Fibroblast of gingiva (primary cell): ENCODE results near the gene SPINT1.
"Not testable (repeated sequence)": the region's sequence is repeated elsewhere in the genome, so short reads cannot be mapped to it uniquely, and the experiment has no call there.

Experiments used
- DNase-seq: peaks from one replicate; pipeline ENCODE4 v3.0.0-alpha.2; 2011; ENCODE audit warnings: low read depth

Gene SPINT1

DNA sequence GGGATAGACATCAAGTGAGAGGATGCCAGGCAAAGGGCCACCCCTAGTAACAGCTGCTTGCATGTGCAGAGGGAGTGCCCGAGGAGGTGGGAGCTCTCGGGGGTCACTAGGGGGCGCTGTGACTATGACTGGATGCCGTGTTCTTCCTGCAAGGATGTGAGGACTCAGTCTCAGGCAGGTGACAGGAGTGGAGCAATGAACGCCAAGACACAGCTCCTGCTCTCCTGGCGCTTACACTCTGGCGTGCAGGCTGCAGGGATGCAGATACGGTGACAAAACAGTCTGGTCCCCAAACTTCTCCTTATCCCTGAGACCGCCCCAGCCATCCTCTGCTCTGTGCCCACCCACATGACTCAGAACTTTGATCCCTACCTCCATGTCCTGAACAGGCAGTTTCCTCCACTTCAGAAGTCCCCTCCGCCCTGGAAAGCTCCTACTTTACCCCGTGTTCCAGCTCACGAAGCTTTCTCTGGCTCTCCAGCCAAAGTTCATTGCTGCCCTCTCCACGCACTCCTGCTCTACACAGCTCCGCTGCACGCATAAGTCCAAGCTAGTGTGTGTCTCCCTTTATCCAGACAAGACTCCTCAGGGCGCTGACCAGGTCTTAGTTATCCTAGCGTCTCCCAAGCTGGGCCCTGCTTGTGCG lies 15.5 kb downstream of the SPINT1 start:
- DNase-seq: peak; percentile 48

DNA sequence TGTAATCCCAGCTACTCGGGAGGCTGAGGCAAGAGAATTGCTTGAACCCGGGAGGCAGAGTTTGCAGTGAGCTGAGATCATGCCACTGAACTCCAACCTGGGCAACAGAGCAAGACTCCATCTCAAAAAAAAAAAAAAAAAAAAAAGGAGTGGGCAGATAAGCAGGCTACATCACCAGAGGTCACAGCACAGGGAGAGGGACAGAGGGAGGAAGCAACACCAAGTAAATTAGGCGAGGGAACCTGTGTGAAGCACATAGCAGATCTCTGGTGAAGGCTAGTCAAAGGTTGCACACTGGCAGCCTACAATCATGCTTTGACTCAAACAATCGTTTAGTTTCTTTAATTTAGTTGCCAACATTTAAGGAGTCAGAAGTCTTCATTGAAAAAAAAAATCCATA lies 17.3 kb downstream of the SPINT1 start:
- not testable (repeated sequence) for DNase-seq

DNA sequence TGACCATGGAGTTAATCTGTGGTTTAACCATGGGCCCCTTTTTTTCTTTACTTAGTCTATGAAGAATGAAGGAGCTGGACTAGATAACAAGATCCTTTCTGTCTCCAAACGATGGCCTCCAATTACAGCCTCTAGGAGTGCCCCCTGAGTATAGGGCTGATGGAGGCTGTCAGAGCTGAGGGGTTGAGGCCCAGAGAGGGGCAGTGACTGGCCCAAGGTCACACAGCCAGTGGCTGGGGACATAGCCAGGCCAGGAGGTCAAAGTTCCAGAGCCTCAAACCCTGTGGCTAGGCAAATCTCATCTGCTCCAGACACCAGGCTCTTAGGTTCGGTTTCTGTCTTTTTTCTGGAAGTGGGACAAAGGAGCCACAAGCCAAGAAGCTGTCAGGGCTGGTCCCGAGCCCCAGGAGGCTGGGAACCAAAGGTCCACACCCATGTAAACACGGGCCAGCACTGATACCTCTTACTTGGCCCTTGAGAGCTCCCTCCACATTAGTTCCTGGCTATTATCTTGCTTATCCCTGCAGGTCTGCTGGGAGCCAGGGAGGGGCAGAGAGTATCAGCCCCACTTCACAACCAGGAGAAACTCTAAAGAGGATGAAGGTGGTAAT lies 19.9 kb downstream of the SPINT1 start:
- no peak for DNase-seq

DNA sequence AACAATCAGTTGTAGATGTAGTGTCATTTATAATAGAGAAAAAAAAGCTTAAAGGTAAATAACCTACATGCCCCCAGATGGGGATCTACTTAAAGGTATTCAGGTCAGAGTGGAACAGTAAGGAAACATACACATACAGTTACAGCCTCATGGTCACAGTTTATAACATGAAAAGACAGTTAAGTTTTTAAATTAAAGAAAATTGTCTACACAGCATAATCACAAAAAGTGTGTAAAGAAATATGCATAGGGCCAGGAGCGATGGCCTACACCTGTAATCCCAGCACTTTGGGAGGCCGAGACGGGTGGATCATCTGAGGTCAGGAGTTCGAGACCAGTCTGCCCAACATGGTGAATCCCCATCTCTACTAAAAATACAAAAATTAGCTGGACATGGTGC lies 23.4 kb downstream of the SPINT1 start:
- no peak for DNase-seq

DNA sequence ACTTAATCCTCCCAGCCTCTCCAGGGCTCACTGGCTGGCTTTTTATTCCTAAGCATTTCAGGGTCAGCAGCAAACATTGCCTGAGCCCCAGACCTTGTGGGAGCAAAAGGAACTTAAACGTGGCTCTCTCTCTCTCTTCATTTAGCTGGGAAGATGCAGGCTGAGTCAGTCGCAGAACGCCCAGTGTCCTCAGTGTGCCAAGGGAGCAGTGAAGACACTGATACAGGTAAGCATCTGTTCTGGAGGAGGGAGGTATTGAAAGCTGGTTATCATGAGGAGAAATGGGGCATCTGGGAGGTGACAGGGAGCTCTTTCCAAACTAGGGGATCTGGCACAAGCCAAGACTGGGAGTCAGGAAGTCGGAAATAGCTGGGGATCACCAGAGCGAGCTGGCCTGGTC lies 25.8 kb downstream of the SPINT1 start:
- no peak for DNase-seq

DNA sequence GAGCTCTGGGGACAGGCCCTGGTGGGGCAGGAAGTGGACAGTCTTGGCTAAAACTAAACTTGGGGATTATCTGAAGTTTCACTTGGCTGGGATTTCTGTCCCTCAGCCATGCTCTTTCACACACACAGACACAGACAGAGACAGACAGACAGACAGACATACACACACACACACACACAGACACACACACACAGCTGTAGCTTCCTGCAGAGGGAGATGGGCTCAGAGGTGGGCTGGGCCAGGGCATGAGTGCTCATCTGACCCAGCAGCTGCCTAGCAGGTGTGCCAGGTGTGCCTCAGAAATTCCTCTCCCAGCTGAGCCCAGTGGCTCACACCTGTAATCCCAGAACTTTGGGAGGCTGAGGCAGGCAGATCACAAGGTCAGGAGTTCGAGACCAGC lies 26.9 kb downstream of the SPINT1 start:
- DNase-seq: no peak

DNA sequence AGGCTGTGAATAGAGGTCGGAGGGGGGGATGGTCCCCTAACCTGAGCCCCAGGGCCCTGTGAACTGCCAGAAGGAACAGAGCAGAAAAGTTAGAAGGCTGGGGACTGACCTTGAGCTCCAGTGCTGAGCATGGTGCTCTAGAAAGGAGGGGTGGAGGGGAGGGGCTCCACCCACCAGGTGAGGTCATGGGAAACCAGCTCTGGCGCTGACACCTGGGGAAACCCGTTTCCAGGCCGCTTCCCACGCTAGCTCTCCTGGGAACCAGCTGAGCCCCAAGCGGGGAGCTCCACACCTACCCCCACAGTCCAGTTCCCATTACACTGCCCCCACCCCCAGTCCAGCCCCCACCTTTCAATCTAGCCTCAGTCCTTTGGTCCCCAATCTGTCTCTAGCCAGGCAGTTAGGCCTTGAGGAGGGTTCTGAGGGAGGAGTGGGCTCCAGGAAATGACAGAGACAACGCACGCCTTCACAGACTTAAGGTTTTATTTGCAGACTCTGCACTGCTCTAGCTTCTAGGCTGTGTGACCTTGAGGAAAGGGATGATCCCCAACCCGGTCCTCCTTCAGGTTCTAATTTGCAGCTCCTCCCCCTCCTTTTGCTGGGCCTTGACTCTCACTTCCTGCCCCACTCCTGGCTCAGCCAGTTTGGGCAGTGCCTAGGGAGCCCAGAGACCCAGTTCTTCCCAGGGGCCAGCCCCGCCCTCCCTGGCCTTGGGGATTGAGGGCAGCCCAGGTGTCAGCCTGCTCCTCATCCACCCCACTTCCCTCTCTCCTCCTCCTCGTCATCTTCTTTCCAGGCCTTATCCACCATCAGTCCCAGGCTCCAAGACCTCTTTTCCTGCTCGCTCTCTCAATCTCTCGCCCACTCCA lies 28.1 kb downstream of the SPINT1 start:
- DNase-seq: no peak

DNA sequence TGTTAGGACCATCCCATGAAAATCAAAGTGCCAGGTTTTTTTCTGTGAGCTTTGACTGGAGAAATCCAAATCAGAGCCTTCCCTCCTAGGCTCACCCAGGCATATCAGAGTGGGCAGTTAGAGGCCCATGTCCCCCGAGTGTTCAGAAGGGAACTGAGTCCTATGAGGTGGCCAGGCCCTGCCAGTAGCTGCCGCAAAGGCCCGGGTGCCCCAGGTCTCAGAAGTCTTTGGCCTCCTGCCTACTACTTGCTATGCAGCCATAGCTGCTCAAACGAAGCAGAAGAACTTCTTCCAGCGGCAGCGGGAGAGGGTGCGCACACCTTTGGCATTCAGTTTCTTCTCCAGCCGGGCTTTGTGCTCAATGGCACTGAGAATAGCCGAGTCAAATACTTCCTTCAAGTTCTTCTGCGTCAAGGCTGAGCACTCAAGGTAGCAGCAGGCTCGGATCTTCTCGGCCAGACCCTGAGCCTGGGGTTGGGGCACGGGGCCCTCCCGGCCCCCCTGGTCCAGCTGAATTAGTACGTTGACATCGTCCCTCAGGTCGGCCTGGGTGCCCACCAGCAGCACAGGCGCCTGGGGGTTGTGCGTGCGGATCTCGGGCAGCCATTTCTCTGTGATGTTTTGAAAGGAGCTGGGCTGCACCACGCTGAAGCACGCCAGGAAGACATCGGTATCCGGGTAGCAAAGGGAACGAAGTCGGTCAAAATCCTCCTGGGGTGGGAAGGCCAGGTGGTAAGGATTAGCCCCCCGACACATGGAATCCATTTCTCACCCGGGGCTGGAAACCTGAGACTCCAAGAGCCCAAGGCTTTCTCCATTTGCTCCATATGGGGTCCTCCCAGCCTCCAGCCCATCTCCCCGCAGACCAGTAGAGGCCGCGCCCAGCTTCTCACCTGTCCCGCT lies 29.2 kb downstream of the SPINT1 start:
- no peak for DNase-seq

DNA sequence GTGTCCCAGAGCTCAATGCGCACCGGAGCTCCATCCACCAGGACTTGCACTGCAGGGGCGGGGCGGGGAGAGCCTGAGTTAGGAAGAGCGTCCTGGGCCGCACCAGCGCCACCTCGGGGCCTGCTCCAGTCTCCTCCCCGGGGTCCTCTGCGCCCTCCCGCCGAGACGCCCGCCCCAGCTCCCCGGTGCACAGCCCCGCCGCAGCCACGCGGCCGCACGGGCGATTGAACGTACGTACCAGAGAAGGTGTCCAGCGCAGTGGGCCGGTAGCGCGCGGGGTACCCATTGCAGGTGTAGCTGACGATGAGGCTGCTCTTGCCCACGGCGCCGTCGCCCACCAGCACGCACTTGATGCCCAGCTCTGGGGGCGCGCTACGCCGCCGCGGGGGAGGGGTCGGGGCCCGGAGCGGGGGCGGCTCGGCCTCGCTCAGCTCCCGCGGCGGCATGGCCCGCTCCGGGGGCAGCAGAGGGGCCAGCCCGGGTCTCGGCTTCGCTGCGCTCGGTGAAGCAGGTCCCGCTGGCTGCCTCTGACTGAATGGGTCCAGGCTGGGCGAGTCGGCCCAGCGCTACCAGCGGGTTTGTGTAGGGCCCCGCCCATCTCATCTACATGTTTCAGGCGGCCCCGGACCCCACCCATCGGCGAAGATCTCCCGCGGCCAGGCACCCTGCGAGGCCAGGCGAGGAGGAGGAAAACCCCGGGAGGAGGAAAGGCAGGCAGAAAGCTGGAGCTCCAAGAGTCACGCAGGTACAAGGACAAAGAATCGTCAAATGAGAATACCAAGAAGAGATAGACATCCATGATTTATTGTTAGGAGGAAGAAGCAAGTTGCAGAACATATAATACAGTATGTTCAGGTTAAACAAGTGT lies 30.1 kb downstream of the SPINT1 start, which contains the start of gene RHOV:
TSS of gene RHOV (minus strand) at position 541 of the 868 bp plus-strand sequence. CDS start at position 446, 95 bp downstream.
- DNase-seq: peak; percentile 12

DNA sequence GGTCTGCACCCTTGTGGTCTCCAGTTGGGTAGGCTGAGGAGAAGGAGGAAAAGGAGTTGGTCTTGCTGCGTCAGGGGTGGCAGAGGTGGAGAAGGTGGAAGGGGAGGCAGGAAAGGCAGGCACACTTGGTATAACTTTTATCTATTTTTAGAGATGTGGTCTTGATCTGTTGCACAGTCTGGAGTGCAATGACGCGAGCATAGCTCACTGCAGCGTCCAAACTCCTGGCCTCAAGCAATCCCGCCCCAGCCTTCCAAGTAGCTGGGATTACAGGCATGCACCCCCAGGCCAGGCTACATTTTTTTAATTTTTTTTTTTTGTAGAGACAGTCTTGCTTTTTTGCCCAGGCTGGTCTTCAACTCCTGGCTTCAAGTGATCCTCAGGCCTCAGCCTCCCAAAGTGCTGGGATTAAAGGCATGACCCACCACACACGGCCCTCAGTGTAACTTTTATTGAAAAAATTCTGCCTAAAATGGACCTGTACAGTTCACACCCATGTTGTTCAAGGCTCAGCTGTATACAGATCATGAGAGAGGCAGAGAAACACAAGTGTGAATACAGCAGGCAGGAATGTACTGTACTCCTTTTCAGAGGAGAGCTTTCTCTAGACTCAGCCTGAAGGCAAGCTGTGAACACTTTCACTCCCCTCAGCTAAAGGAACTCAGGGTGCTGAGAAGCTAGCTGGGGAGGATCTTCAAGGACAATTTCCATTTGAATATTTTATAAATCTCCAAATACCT lies 32.3 kb downstream of the SPINT1 start:
- no peak for DNase-seq

DNA sequence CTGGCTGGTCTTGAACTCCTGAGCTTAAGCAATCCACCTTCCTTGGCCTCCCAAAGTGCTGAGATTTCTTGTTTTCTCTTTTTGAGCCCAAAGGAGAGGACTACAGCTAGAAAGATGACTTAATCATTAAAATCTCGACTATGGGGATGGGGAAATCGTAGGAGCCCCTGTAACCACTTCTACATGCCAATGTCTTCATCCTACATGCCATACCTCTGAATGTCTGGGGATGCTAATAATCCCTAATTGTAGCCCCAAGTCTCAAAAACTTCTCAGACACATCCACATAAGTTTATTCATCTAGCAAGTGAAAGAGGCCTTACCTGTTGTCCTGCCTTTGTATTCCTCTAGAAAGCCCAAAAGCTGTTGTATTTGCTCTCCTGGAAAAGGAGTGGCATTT lies 33.8 kb downstream of the SPINT1 start:
- no peak for DNase-seq

DNA sequence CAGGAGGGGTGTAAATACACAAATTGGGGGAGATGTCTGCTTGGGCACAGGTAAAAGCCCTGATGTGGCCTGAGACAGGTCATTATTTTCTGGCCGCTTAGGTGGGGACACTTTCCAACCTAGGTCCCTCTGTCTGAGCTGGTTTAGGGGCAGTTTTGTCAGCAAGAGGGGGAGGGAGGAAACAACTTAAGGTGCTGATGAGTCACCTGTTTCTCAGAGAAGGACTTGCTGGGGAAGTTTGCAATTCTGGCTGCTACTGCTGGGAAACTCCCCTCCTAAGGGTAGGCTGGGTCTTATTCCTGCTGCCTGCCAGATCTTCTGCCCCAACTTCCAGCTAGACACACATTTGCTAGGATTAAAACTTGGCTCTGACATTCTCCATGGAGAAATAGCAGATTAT lies 34.9 kb downstream of the SPINT1 start:
- DNase-seq: no peak

DNA sequence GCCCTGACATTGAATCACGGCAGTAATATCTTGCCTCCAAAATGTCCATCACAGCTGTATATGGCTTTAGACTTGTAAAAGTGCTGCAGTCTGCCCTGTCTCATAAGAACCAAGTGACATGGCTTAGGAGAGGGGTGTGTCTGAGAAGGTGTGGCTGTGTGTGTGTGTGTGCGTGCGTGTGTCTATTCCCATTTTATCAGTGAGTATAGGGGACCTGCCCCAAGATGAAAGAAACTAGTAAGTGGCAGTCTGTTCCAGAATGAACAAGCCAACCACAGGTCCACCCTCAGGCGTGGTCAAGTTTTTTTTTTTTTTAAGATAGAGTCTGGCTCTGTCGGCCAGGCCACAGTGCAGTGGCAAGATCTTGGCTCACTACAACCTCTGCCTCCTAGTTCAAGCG lies 35.8 kb downstream of the SPINT1 start:
- no peak for DNase-seq

DNA sequence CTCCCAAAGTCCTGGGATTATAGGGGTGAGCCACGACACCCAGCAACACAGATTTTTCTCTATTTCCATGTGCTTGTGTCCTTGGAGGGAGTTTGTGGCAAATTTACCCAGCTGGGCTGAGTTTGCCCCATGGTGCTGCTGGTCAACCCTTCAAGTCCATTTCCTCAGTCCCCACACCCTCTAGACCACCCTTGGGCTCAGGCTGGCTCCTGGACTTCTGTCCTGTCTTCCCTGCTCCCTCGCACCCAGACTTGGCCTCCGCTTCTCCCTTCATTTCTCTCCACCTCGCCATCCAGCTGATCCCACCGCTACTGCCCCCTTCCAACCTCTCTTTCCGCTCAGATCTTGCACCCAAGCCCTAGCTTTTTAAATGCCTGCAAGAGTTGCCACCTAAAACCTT lies 37.5 kb downstream of the SPINT1 start:
- DNase-seq: no peak

DNA sequence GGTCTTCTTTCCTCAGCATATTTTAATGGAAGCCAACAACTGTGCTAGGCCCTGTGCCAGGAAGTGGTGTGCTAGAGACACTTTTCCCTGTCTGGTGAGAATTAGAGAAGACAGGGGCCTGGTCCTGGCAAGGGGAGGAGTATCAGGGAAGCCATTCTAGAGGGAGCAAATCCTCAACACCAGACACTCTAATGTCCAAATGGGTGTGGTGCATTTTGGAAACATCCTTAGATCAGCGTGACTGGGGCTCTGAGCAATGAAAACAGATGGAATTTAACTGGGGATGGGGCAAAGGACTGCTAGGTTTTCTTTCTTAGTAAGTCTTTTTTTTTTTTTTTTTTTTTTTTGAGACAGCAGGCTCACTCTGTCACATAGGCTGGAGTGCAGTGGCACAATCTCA lies 42.7 kb downstream of the SPINT1 start:
- no peak for DNase-seq

DNA sequence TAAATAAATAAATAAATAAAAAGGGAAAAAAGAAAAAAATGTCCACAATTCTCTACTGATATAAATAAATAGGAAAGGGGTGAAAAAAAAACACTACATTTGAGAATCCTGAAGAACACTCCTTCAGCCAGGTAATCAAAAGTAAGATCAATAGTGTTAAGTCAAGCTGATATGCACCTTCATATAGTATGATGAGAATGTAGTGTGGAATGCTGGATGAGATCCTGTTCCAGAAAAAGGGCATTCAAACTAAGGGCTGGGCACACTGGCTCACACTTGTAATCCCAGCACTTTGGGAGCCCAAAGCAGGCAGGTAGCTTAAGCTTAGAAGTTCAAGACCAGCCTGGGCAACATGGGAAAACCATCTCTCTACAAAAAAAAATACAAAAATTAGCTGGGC lies 45.3 kb downstream of the SPINT1 start:
- DNase-seq: no peak

DNA sequence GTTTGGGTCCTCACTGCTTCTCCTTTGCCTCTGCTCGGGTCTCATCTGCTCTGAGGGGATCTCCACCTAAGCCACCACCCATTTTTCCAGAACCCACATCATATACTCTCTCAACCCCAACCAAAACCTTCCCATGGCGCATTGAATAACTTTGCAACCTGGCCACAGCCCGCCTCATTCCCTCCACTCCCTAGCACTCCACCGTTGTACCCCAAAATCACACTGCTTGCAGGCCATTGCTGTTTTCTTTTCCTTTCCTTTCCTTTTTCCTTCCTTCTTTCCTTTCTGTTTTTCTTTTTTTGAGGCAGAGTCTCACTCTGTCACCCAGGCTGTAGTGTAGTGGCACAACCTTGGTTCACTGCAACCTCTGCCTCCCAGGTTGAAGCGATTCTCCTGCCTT lies 47.3 kb downstream of the SPINT1 start:
- DNase-seq: no peak

DNA sequence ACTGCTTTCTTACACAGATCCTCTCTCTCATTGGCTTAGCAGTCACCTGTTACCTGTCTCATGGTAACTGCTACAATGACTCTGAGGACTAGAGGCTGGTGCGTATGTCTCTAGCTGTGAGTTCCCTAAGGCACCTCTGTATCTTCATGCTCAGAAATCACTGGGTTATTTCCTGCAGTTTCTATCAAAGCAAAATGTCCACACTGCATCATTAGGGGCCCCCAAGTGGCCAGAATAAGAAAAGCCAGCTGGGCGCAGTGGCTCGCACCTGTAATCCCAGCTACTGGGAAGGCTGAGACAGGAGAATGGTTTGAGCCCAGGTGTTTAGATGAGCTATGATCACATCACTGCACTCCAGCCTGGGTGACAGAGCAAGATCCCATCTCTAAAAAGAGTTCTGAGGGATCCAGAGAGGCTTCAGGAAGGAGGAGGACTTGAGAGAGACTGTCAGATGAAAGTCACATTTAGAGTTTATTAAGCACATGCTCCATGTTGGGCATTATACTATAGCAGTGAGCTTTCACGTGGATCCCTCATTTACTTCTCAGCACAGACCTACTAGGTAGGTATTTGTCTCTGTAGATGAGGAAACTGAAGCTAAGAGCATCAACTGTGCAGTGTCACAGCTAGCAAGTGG lies 48.1 kb downstream of the SPINT1 start:
- DNase-seq: no peak

DNA sequence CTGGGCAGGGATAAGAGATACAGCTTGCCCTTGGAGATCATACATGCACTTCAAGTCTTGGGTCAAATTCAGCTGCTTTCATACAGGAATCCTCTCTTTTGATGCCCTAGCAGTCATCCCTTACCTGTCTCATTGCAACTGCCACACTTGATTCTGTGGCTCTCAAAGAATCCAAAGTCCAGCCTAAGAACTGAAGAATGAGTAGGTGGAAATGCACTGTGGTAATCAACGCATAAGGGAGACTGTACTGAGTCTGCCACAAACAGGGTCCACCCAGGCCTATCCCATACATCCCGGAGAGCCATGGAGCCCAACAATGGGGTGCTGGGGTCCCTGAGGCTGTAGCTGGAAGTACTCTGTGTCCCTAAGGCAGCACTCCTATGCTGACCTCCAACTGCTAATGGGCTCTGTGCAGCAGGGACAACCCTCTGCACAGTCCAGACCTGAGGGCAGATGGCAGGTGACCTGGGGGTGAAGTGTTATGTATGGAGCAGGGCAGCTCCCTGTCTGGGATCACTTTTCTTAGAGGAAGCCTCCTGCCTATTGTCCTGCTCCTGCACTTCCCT lies 48.7 kb downstream of the SPINT1 start:
- no peak for DNase-seq
